ENCODE results near the gene FASTK. TPM values are rescaled to one million over a fixed set of nuclear protein-coding genes. Genes with fewer than 3 reads are reported as not detected.

FASTK gene
- total RNA-seq, 1 donor from 2014 or later: 91.8 TPM

DNA sequence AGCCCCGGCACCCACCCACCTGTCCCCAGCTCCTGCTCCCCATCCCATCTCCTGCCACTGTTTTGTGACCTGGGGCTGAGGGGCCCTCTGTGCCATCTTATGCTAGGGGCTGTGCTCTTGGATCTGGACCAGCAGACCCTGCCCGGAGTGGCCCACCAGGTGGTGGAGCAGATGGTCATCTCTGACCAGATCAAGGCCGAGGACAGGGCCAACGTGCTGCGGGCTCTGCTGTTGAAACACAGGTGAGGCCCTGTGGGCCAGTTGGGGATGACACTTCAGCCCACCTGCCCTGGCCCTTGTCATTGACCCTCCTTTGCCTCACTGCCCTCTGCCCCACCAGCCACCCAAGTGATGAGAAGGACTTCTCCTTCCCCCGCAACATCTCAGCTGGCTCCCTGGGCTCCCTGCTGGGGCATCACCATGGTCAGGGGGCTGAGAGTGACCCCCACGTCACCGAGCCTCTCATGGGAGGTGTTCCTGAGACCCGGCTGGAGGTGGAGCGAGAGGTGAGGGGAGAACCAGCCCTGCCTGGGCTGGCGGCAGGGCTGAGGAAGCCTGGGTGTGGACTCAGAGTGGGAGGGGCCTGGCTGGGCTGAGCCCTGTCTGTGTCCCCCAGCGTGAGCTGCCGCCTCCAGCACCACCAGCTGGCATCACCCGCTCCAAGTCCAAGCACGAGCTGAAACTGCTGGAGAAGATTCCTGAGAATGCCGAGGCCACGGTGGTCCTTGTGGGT is 10.6 kb downstream of the FASTK start:
- intact Hi-C loops (cut with micrococcal nuclease): no loop called here

DNA sequence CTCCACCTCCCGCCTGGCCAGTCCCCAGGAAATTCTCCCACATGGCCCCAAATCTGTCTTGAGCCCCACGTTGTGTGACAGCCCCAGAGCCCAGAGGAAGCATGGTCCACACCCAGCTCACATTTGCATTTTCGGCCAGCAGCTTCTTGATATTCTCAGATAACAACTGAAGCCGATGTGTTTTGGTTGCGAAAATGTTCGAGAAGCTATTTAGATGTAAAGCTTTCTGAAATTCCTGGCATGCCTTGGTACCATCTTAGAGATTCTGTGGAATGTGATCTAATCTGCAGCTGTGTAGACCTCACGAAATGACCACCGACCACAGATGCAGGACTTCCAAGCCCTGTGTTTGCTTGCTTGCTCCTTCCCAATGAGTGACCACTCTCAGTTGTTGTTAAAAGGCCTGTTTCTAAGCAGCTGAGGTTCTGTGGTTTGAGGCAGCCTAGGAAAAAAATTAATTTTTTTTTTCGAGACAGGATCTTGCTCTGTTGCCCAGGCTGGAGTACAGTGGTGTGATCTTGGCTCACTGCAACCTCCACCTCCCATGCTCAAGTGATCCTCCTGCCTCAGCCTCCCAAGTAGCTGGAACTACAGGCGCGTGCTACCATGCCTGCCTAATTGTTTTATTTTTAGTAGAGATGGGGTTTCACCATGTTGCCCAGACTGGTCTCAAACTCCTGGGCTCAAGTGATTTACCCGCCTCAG is 12.4 kb downstream of the FASTK start:
- intact Hi-C loops (cut with micrococcal nuclease): no loop called here

DNA sequence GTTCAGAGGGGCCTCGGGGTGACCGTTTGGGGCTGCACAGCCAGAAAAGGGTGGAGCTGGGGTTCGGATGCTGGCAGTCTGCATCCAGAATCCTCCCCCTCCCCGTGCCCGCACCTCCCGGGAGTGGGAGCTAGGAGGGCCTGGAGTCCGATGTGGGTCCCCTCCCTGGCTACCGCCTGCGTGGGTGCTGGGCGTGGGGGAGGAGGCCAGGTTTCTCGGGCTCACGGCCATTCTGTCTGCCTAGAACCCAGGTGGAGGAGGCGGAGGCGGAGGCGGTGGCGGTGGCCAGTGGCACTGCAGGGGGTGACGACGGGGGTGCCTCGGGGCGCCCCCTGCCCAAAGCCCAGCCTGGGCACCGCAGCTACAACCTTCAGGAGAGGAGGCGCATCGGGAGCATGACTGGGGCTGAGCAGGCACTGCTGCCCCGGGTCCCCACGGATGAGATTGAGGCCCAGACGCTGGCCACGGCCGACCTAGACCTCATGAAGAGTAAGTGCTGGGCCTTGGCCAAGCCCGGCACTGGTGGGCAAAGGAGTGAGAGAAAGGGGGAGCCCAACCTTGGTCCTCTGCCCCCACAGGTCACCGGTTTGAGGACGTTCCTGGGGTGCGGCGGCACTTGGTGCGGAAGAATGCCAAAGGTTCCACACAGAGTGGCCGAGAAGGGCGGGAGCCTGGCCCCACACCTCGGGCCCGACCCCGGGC is 14.2 kb downstream of the FASTK start:
- intact Hi-C loops (cut with micrococcal nuclease): no loop called here

DNA sequence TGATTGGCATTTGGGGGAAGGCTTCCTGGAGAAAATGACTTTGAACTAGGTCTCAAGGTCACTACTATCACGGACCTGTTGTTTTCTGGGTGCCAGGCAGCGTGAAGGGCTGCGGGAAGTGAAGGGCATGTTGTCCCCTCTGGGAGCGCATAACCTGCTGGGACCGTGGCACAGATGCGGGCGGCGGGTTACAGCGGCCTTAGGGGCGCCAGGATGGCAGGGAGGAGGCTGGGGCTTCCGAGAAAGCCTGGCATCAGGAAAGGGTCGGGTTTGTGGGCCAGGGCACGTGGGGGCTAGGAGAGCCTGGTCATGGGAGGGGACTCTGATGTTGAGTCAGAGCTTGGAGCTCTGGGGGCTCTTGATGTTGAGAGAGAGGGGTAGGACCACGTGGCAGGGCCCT is 15.1 kb downstream of the FASTK start:
- intact Hi-C loops (cut with micrococcal nuclease): no loop called here

DNA sequence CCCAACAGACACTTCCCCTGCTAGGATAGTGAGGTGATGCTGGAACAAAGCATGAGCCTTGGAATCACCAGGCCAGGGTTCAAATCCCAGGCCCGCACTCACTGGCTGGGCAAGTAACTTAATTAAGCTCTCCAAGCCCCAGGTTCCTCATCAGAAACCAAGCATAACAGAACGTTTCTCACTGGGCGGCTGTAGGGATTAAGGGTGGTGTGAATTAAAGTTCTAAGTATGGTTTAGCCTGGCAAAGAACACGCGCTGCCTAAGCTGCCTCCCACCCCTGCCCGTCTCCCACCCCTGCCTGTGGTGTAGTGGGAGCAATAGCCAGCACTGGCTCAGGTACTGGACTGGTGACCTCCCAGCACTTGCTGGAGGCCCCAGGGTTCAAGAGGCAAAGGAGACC is 15.6 kb downstream of the FASTK start:
- intact Hi-C loops (cut with micrococcal nuclease): no loop called here

DNA sequence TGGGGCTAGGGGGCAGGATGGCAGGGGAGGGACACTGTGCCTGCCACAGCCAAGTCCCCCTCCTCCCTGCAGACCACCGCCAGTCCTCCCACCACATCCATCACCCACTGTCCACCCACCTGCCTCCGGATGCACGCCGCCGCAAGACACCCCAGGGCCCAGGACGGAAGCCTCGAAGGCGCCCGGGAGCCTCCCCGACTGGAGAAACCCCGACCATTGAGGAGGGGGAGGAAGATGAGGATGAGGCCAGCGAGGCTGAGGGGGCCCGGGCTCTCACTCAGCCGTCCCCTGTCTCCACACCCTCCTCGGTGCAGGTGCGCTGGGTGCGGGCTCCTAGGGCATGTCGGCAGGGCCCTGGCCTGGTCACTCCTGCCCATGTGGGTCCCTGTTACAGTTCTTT is 16.2 kb downstream of the FASTK start:
- intact Hi-C loops (cut with micrococcal nuclease): no loop called here

DNA sequence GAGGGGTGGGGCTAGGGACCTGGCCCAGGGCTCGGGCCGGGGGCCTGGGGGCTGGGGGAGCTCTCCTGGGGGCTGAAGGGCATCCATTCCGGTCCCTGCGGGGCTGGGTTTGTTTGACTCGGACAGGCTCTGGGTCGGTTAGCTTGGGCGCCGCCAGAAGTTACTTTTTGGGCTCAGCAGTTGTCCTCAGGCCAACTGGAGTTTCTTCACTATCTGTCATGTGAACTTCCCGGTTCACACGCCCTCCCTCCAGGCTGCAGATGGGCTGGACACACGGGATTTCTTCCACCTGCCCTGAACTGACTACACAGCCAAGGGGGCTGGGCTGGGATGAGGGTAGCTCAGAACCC is 17.4 kb downstream of the FASTK start:
- intact Hi-C loops (cut with micrococcal nuclease): no loop called here

DNA sequence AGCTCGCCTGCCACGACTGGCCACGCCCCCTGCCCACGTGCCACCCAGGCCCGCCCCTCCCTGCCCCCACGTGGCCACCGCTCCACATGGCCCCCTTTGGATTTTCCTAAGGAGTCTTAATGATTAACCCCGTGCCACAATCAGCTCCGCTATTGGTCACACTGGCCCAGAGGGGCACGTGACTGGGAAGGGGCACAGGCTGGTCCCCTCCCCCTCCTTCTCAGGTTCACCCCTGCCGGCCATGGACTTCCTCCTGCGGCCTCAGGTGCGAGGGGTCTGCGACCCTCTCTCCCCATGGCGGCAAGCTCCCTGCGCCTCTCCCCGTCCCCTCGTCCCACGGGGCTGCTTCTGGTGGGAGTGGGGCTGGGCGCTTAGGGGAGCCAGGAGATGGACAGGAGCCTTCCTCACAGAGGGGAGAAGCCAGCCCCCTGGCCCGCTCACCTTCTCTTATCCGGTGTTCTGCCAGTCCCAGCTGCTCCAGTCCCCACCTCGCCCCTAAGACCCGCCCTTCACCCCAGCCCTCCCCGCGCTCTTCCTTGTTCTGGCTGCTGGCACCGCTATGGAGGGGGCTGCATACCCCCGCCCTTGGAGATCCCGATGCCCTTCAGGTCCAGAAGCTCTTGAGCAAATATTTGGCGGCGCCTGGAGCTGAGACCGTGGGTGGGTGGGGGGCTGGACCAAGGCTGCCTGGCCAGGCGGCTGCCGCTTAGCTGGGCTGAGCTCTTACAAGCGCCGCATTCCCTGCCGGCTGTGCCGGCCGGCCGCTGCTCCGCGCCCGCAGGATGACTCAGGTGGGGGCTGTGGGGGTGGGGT is 18.0 kb downstream of the FASTK start:
- intact Hi-C loops (cut with micrococcal nuclease): no loop called here

DNA sequence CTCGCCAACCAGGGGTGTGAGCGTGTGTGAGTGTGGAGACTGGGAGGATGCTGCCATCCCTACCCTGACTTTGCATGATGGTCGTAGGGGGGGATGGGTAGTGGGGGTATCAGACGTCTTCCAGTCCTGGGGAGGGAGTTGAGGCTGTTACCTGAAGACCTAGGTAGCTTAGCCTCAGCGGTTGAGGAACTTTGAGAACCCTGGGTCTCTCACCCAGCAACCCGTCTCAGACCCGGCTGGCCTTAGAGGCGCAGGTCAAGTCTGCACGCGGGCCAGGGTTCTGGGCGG is 18.6 kb downstream of the FASTK start:
- intact Hi-C loops (cut with micrococcal nuclease): no loop called here

DNA sequence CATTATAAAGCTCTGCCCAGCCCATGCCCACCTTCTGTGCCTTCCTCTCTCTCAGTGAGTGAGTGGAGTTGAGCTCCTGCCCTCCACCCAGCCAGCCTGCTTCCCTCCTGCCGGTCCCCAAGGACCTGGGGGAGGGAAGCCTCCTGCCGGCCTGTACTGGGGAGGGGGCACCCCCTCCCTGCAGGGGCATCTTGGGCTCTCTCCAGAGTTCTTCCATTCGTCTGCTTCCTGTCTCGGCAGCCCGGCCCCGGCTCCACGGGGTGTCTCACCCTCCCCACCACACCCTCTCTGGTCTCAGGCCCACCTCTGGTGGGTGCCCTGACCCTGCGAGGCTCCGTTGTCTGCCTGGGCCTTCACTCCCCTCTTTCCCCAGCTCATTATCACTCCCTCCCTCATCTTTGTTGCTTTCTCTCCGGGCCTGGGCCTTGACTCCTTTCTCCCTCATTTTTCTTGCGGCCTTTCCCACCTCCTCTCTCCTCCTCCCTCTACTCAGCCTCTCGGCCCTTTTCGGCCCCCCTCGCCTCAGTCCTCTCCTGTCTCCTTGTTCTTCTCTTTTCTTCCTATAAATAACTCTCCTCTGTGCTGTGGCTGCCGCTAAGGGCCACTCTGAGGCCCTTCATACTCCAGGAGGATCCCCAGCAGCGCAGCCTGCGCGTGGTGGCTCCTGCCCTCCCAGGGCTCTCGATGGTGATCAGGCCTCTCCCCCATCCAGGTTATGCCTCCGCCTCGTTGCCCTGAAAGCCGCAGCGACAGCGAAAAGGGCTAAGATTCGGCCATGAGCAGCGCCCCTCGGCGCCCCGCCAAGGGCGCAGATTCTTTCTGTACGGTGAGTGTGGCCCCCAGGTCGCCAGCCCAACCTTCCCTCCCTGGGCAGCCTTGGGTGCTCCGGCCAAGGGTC is 19.1 kb downstream of the FASTK start:
- intact Hi-C loops (cut with micrococcal nuclease): no loop called here

DNA sequence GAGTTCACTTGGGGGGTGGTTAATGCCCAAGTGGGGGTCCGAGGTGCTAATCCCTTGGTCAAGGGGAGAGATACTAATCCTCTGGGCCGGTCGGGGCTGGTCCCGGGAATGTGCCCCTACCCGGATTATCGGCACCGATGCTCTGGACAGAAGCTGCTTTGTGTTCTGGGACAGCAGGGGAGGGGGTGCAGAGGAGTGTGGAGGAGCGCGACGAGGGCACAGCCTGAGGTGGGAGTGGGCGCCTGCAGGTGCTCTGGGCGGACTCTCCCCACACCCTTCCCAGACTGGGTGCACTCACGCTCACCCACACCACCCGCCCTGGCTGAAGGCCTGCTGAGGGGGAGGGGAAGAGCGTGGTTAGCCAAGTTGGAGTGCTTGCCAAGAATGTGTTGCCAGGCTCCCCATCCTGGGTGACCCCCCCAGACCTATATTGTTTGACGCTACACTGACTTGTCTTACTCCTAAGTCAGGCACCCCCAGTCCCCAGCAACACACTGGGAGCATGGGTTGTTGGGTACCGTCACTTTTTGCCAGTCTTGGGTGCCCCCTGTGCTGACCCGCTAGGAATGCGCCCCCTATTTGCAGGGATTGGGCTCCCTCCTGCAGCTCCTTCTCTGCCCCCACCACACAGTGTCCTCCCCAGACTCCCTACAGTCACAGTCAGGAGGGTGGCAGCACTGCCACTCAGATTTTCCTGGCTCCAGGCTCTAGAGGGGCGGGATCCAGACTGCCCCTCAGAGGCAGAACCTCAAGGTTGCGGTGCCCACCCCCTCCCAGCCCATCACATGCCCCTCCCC is 20.0 kb downstream of the FASTK start:
- intact Hi-C loops (cut with micrococcal nuclease): no loop called here

DNA sequence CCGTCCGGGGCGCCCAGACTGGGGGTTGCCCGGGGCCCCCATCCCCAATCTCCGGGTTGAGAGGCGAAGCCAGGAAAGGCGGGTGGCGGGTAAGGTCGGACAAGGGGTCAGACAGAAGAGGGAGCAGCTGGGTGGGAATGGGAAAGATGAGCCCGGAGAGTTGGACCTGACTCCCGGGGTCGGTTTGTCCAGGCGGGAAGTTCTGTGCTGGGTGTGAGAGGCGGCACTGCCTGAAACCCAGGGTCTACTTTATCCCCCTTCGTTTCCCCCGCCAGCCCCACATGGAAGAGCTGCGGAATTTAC is 20.5 kb downstream of the FASTK start:
- intact Hi-C loops (cut with micrococcal nuclease): no loop called here

DNA sequence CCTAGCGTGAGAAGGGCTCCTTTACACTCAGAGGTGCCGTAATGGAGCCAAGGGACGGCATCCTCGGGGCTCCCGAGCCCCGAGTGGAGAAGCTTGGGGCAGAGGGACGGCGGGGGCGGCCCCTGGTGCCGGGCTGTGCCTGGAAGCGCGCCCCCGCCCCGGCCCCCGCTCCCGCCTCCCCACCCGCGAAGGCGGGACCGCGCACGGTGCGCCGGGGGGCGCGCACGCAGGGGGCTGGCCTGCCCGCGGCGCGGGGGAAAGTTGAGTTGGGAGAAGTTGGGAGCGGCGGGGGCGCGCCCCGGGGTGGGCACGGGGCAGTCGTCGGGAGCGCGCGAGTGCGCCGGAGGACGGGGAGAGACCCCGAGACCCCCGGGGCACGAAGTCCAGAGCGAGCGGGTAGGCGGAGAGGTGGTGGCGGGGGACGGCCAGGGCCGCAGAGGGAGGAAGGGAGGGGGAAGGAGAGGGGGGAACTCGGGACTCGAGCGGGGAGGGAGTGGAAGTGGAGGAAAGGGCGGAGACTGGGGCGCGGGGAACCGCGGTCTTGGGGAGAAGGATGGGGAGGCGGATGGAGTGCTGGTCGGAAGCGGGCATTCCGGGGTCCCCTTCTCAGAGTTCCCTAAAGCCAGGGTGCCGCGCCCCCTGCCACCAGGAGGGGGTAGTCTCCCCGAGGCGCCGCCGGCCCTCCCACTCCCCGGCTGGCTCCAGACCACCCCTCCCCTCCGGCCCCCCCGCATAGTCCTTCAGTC is 21.1 kb downstream of the FASTK start, which contains the start of gene SLC4A2:
TSS of gene SLC4A2 (plus strand) at position 223 of the 746 bp plus-strand sequence. CDS start 2,399 bp downstream, outside the sequence.
- intact Hi-C loops (cut with micrococcal nuclease): loop anchor here (2.0 to 5.0 kb wide), 3 partner anchors 291 to 1932 kb away; partner anchors contain the start of genes ACTR3C, LRRC61 and ZNF425

DNA sequence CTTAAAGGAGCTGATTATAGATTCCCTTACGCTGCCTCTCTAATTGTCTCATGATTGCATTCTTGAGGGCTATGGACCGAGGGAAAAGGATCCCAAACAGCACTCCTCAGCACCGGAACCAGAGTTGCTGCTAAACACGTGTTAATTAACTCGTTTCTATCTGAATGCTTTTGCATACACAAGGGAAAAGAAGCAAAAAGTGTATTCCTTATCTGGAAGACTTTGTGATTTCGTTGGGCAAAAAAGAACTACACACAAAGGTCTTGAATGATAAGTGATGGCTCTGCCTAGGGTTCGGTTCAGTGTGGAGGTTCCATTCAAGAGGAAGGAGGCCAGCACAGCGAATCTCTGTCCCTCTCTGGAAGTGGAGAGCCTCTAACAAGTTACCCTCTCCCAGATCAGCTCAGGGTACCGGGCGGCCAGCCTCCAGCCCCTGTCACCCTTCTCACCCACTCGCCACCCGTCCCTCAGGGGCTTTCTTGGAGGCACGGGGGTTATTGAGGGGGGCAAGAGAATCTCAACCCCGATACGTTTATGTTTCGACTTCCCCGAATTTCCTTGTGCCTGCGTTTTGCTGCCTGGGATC is 21.7 kb downstream of the FASTK start:
- intact Hi-C loops (cut with micrococcal nuclease): loop anchor here (1.0 to 5.0 kb wide), 13 partner anchors 21 to 1932 kb away; partner anchors contain the start of genes ABCB8, ABCF2, ACTR3C and CHPF2

DNA sequence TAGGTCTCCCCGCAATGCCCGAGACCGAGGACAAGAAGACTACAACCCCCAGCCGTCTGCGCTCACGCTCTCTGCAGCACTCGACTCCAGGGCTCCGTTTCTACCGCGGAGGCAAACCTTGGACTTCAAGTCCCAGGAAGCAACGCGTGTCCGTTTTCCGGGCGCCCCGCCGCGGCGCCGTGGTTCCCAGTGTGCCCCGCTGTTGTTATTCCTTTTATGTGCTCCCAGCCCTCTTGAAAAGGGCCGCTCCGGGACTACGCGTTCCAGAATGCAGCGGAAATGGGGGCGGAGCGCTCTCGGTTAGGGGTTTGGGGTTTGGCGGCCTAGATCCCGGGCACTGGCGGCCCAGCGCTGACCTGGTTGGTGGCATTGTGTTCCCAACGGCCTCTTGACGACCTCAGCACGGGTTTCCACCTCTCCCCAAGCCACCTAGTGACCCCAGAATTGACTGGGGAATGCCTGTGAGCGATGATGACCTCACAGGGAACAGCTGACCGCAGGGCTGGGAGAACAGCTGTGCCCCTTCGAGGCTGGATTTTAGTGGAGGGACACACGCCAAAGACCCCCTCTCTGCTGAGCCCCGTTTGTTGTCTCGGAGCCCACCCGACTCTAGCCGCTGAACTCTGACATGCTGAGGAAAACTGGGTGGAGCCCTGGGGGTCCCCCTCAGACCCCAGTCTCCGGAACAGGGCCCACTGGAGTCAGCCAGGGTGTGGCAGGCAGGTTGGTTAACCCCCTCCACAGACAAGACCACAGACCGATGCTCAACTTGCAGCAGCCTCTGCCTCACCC is 22.4 kb downstream of the FASTK start:
- intact Hi-C loops (cut with micrococcal nuclease): loop anchor here (1.0 to 5.0 kb wide), 13 partner anchors 22 to 1931 kb away; partner anchors contain the start of genes ABCB8, ABCF2, ACTR3C and CHPF2

DNA sequence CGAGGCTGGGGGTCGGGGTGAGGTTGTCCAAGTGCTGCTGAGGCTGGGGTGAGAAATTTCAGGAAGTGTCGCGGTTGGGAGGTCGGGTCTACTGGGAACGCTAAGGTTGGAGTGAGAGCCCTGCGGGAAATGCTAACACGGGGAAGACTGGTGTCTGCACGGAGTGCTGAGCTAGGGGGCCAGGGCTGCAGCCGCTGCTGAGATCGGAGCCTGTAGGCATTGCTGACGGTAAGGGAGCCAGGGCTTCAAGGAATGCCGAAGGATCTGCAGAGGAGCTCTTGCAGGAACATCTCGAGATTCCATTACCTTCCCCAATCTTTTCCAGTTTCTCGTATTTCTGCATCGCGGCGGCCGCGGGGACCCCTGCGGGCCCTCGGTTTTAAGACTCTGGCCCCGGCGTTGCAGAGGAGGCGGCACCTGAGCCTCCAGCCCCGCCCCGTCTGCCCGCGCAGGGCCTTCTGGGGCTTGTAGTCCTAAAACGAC is 23.1 kb downstream of the FASTK start, which contains the start of gene CDK5:
TSS of gene CDK5 (minus strand) at position 392 of the 483 bp plus-strand sequence. CDS start at position 343, 49 bp downstream.
- intact Hi-C loops (cut with micrococcal nuclease): loop anchor here (5.0 kb wide), 1 partner anchor 1930 kb away; the partner anchor contains the start of gene ZNF425
